ENCODE results near the gene FAM171A1. TPM values are rescaled to one million over a fixed set of nuclear protein-coding genes. Genes with fewer than 3 reads are reported as not detected.

The FAM171A1 gene
- polyA plus RNA-seq, 1 of the 3 experiments (the other 2 are of a cell fraction) = 26.3 TPM

DNA sequence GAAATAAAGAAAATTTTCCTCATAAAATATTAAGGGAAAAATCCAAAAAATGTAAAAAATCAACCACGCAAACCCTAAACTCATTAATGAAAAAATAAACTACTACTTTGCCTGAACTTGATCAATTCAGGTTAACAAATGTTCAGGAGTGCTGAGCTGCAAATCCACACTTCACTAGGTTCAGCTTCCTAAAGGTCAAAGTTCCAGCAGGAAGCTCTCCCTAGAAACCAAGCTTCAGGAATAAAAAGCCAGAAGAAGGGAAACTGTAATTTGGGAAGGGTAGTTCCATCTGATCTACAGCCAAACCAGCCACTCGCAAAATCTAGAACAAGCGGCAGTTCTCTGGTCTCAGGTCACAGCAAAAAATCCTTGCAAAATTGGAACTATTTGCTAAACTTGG is 194.8 kb downstream of the FAM171A1 start:
- no peaks in the 10 kb centered on the region for H3K79me2 ChIP-seq (ENCODE audit: insufficient read depth)
- no peak overlapping the region for H3K4me3 ChIP-seq (ENCODE audit: low read depth in 2 of 2, low read length in 1 of 2)
- H3K9ac ChIP-seq = no peak overlapping the region
- 96% methylated on average over 3 of the region's 3 CpGs for WGBS (ENCODE audit: low lambda C conversion rate)
- H3K4me2 ChIP-seq = no peak overlapping the region
- no peaks in the 10 kb centered on the region for H3K27me3 ChIP-seq (ENCODE audit: insufficient read depth)
- TF ChIP-seq CHD2 (IDR thresholded peaks at IDR 0.05; ENCODE audit: low read length, partially characterized antibody) = no peak
- H3F3A ChIP-seq (replicated peaks; ENCODE audit: insufficient read depth) = no peaks in the 10 kb centered on the region
- no peaks in the 10 kb centered on the region for H3K9me2 ChIP-seq
- no peak overlapping the region for H2AFZ ChIP-seq (ENCODE audit: low read depth)
- H3K36me3 ChIP-seq (replicated peaks in 1 of 2; ENCODE audit: control insufficient read depth in 1 of 2, insufficient read depth in 2 of 2, low read length in 1 of 2) = no peaks in the 10 kb centered on the region
- H3K27ac ChIP-seq (ENCODE audit: low read depth in 2 of 2, low read length in 1 of 2) = no peak overlapping the region
- ChIA-PET POLR2A (no interaction called here), CTCF (interaction anchor here (0.9 kb wide), 1 partner anchor 9 kb away, joined by 3 read pairs; no protein-coding TSS in a partner anchor)
- DNase-seq = no peak
- no peaks in the 10 kb centered on the region for H4K20me1 ChIP-seq (ENCODE audit: insufficient read depth)
- H3K9me3 ChIP-seq = no peaks in the 10 kb centered on the region
- H3K4me1 ChIP-seq (ENCODE audit: control insufficient read depth in 1 of 2, insufficient read depth in 2 of 2, low read depth in 1 of 2, low read length in 1 of 2) = no peaks in the 10 kb centered on the region

DNA sequence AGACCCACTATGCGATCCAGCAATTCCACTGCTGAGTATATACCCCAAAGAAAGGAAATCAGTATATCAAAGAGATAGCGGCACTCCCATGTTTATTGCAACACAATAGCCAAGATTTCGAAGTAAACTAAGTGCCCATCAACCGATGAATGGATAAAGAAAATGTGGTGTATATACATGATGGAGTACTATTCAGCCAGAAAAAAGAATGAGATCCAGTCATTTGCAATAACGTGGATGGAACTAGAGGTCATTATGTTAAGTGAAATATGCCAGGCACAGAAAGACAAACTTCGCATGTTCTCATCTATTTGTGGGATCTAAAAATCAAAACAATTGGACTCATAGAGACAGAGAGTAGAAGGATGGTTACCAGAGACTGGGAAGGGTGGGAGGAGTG is 195.5 kb downstream of the FAM171A1 start:
- Histone ChIP-seq H2AFZ (ENCODE audit: low read depth) (no peak overlapping the region), H3K27me3 (ENCODE audit: insufficient read depth) (no peaks in the 10 kb centered on the region), H3F3A (replicated peaks; ENCODE audit: insufficient read depth) (no peaks in the 10 kb centered on the region), H3K4me2 (no peak overlapping the region), H3K27ac (ENCODE audit: low read depth in 2 of 2, low read length in 1 of 2) (no peak overlapping the region), H4K20me1 (ENCODE audit: insufficient read depth) (no peaks in the 10 kb centered on the region), H3K79me2 (ENCODE audit: insufficient read depth) (no peaks in the 10 kb centered on the region), H3K9ac (no peak overlapping the region), H3K9me2 (no peaks in the 10 kb centered on the region), H3K4me1 (ENCODE audit: control insufficient read depth in 1 of 2, insufficient read depth in 2 of 2, low read depth in 1 of 2, low read length in 1 of 2) (no peaks in the 10 kb centered on the region; a peak in 1 of 4 replicates), H3K4me3 (ENCODE audit: low read depth in 2 of 2, low read length in 1 of 2) (no peak overlapping the region), H3K9me3 (no peaks in the 10 kb centered on the region), H3K36me3 (replicated peaks in 1 of 2; ENCODE audit: control insufficient read depth in 1 of 2, insufficient read depth in 2 of 2, low read length in 1 of 2) (no peaks in the 10 kb centered on the region)
- CTCF ChIA-PET = no interaction called here
- DNase-seq = no peak
- TF ChIP-seq, protein P1, sequence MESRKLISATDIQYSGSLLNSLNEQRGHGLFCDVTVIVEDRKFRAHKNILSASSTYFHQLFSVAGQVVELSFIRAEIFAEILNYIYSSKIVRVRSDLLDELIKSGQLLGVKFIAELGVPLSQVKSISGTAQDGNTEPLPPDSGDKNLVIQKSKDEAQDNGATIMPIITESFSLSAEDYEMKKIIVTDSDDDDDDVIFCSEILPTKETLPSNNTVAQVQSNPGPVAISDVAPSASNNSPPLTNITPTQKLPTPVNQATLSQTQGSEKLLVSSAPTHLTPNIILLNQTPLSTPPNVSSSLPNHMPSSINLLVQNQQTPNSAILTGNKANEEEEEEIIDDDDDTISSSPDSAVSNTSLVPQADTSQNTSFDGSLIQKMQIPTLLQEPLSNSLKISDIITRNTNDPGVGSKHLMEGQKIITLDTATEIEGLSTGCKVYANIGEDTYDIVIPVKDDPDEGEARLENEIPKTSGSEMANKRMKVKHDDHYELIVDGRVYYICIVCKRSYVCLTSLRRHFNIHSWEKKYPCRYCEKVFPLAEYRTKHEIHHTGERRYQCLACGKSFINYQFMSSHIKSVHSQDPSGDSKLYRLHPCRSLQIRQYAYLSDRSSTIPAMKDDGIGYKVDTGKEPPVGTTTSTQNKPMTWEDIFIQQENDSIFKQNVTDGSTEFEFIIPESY (IDR thresholded peaks at IDR 0.05; ENCODE audit: borderline replicate concordance, low read depth) = no peak
- no peak for TF ChIP-seq JUND (IDR thresholded peaks at IDR 0.05)
- TF ChIP-seq MXI1 (IDR thresholded peaks at IDR 0.05; ENCODE audit: low read depth, low read length) = no peak
- TF ChIP-seq, protein P2, sequence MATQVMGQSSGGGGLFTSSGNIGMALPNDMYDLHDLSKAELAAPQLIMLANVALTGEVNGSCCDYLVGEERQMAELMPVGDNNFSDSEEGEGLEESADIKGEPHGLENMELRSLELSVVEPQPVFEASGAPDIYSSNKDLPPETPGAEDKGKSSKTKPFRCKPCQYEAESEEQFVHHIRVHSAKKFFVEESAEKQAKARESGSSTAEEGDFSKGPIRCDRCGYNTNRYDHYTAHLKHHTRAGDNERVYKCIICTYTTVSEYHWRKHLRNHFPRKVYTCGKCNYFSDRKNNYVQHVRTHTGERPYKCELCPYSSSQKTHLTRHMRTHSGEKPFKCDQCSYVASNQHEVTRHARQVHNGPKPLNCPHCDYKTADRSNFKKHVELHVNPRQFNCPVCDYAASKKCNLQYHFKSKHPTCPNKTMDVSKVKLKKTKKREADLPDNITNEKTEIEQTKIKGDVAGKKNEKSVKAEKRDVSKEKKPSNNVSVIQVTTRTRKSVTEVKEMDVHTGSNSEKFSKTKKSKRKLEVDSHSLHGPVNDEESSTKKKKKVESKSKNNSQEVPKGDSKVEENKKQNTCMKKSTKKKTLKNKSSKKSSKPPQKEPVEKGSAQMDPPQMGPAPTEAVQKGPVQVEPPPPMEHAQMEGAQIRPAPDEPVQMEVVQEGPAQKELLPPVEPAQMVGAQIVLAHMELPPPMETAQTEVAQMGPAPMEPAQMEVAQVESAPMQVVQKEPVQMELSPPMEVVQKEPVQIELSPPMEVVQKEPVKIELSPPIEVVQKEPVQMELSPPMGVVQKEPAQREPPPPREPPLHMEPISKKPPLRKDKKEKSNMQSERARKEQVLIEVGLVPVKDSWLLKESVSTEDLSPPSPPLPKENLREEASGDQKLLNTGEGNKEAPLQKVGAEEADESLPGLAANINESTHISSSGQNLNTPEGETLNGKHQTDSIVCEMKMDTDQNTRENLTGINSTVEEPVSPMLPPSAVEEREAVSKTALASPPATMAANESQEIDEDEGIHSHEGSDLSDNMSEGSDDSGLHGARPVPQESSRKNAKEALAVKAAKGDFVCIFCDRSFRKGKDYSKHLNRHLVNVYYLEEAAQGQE (IDR thresholded peaks at IDR 0.05; ENCODE audit: low read depth, low read length) = no peak
- no peak for TF ChIP-seq RAD21 (IDR thresholded peaks at IDR 0.05; ENCODE audit: low read length)
- TF ChIP-seq FOSL2 (IDR thresholded peaks at IDR 0.05; ENCODE audit: borderline replicate concordance, low read depth) = no peak
- TF ChIP-seq POLR2AphosphoS5 (IDR thresholded peaks at IDR 0.05; ENCODE audit: low read depth, low read length) = no peak
- TF ChIP-seq EP300 (IDR thresholded peaks at IDR 0.05; ENCODE audit: borderline replicate concordance in 1 of 2, low read depth in 1 of 2, low read length in 1 of 2) = no peak
- no peak for TF ChIP-seq TAF1 (IDR thresholded peaks at IDR 0.05; ENCODE audit: borderline replicate concordance, low read depth, low read length)
- no peak for TF ChIP-seq NRF1 (IDR thresholded peaks at IDR 0.05; ENCODE audit: low read depth, low read length)
- TF ChIP-seq, protein P3, sequence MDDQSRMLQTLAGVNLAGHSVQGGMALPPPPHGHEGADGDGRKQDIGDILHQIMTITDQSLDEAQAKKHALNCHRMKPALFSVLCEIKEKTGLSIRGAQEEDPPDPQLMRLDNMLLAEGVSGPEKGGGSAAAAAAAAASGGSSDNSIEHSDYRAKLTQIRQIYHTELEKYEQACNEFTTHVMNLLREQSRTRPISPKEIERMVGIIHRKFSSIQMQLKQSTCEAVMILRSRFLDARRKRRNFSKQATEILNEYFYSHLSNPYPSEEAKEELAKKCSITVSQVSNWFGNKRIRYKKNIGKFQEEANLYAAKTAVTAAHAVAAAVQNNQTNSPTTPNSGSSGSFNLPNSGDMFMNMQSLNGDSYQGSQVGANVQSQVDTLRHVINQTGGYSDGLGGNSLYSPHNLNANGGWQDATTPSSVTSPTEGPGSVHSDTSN (IDR thresholded peaks at IDR 0.05) = no peak
- TF ChIP-seq FOXJ3 (CRISPR knock-in tag; IDR thresholded peaks at IDR 0.05) = no peak
- TF ChIP-seq, protein P4, sequence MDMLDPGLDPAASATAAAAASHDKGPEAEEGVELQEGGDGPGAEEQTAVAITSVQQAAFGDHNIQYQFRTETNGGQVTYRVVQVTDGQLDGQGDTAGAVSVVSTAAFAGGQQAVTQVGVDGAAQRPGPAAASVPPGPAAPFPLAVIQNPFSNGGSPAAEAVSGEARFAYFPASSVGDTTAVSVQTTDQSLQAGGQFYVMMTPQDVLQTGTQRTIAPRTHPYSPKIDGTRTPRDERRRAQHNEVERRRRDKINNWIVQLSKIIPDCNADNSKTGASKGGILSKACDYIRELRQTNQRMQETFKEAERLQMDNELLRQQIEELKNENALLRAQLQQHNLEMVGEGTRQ (IDR thresholded peaks at IDR 0.05; ENCODE audit: borderline replicate concordance, low read depth, low read length) = no peak
- TF ChIP-seq, protein P5, sequence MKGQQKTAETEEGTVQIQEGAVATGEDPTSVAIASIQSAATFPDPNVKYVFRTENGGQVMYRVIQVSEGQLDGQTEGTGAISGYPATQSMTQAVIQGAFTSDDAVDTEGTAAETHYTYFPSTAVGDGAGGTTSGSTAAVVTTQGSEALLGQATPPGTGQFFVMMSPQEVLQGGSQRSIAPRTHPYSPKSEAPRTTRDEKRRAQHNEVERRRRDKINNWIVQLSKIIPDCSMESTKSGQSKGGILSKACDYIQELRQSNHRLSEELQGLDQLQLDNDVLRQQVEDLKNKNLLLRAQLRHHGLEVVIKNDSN (IDR thresholded peaks at IDR 0.05; ENCODE audit: borderline replicate concordance, low read depth) = no peak
- no peak for TF ChIP-seq RXRA (IDR thresholded peaks at IDR 0.05; ENCODE audit: borderline replicate concordance, low read depth)
- TF ChIP-seq, protein P6, sequence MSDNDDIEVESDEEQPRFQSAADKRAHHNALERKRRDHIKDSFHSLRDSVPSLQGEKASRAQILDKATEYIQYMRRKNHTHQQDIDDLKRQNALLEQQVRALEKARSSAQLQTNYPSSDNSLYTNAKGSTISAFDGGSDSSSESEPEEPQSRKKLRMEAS (IDR thresholded peaks at IDR 0.05; ENCODE audit: low read depth) = no peak
- POLR2A ChIA-PET = no interaction called here
- WGBS (ENCODE audit: low lambda C conversion rate) = 82% methylated on average over 6 of the region's 6 CpGs
